GM23338 (cell line): ENCODE data around the gene COL26A1. TPM values are rescaled to one million over a fixed set of nuclear protein-coding genes. Genes with fewer than 3 reads are reported as not detected.

Experiments
- CTCF ChIP-seq, 2 experiments: fragments of 200-600 bp in 1 of 2; sonication (generic) in 1 of 2; conservative IDR thresholded peaks; 2 replicates each; pipeline versions ENCODE4 v1.5.1 to v1.6.1; 2016 to 2017; ENCODE audit warnings: antibody characterized with exemption in 2 of 2, low read depth in 2 of 2, mild to moderate bottlenecking in 2 of 2, moderate library complexity in 1 of 2
- EZH2 ChIP-seq: fragments of 200-600 bp; sonication (generic); IDR thresholded peaks from one replicate; pipeline ENCODE4 v1.8.0; 2017; ENCODE audit warnings: antibody characterized with exemption, mild to moderate bottlenecking, low read depth; ENCODE audit not compliant: unreplicated experiment
- EZH2phosphoT487 ChIP-seq: fragments of 200-600 bp; sonication (generic); IDR thresholded peaks from one replicate; pipeline ENCODE4 v1.8.1; 2018; ENCODE audit warnings: antibody characterized with exemption; ENCODE audit not compliant: unreplicated experiment
- JUNB ChIP-seq: IDR thresholded peaks from one replicate; pipeline ENCODE4 v1.6.1; 2016; ENCODE audit warnings: antibody characterized with exemption; ENCODE audit not compliant: unreplicated experiment
- NANOG ChIP-seq: IDR thresholded peaks from 2 replicates; pipeline ENCODE4 v1.6.1; 2016; ENCODE audit warnings: antibody characterized with exemption, borderline replicate concordance
- POLR2AphosphoS5 ChIP-seq: IDR thresholded peaks from 2 replicates; pipeline ENCODE4 v1.6.1; 2016; ENCODE audit warnings: antibody characterized with exemption, low read depth
- REST ChIP-seq: IDR thresholded peaks from one replicate; pipeline ENCODE4 v1.6.1; 2018; ENCODE audit warnings: antibody characterized with exemption; ENCODE audit not compliant: unreplicated experiment
- ZNF331 ChIP-seq: fragments of 250-450 bp; sonication (Bioruptor Pico); IDR thresholded peaks from 2 replicates; pipeline ENCODE4 v1.5.0; 2020; ENCODE audit warnings: low read depth, mild to moderate bottlenecking, moderate library complexity
- ZNF462 ChIP-seq: fragments of 250-450 bp; sonication (Bioruptor Pico); IDR thresholded peaks from 2 replicates; pipeline ENCODE4 v1.5.0; 2020; ENCODE audit warnings: mild to moderate bottlenecking, moderate library complexity
- polyA plus RNA-seq: library from polyadenylated mRNA; unstranded; fragments of >200 nt; fragmentation: Nextera tagmentation; extraction: Ambion mirVana; gene quantifications from 2 replicates; pipeline ENCODE4 v1.2.1, GENCODE V29; 2016
- total RNA-seq: library from RNA; depleted of rRNA; stranded (reverse); fragments of >200 nt; shearing (Covaris generic); gene quantifications from 2 replicates; pipeline ENCODE4 v1.2.3, GENCODE V29; 2014

Gene COL26A1
- total and polyA plus RNA-seq, 2 experiments from 2014 or later: 17.8 to 55.0 TPM

GRCh38 chr7:101386558-101387231 lies 24.0 kb downstream of the COL26A1 start (continued):
- TF ChIP-seq ZNF462 (CRISPR knock-in tag) (no peak), EZH2 (no peak), ZNF331 (CRISPR knock-in tag) (no peak), EZH2phosphoT487 (no peak), REST (no peak), POLR2AphosphoS5 (no peak; the same call in 1 of the 2 replicates), NANOG (no peak), CTCF (conservative IDR thresholded peaks at IDR 0.05; ENCODE audit: low read depth in 2 of 2) (no peak), JUNB (no peak)
